ENCODE results near the gene LDLRAD2. TPM values are rescaled to one million over a fixed set of nuclear protein-coding genes. Genes with fewer than 3 reads are reported as not detected.
"Not testable (repeated sequence)": the region's sequence is repeated elsewhere in the genome, so short reads cannot be mapped to it uniquely, and the experiment has no call there.

Gene LDLRAD2
- total RNA-seq, 4 donors from 2014 or later: 0.22 TPM; not detected in 3

DNA sequence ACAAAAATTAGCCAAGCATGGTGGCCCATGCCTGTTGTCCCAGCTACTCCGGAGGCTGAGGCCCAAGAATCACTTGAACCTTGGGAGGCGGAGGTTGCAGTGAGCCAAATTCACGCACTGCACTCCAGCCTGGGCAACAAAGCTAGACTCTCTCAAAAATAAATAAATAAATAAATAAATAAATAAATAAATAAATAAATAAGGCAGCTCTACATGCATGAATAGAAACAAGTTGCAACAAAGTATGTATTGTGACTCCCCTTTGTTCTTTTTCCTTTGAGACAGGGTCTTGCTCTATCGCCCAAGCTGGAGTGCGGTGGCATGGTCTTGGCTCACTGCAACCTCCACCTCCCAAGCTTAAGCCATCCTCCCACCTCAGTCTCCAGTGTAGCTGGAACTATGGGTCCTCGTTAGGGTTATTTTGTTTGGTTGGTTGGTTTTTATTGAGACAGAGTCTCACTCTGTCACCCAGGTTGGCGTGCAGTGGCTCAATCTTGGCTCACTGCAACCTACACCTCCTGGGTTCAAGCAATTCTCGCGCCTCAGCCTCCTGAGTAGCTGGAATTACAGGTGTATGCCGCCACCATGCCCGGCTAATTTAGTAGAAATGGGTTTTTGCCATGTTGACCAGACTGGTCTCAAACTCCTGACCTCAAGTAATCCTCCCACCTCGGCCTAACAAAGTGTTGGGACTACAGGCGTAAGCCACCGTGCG is 37.1 kb upstream of the LDLRAD2 start:
- Histone ChIP-seq H3K36me3 (no peaks in the 10 kb centered on the region), H3K4me1 (no peaks in the 10 kb centered on the region), H3K27me3 (no peaks in the 10 kb centered on the region), H3K27ac (no peak overlapping the region), H3K4me3 (replicated peaks in 1 of 3) (no peak overlapping the region), H3K9me3 (no peaks in the 10 kb centered on the region)
- WGBS, 2 donors: 89 to 94% methylated on average over 15 of the region's 15 CpGs
- intact Hi-C loops (cut with DNase I): no loop called here
- no peak for TF ChIP-seq POLR2A (IDR thresholded peaks at IDR 0.05)
- TF ChIP-seq, protein P1, sequence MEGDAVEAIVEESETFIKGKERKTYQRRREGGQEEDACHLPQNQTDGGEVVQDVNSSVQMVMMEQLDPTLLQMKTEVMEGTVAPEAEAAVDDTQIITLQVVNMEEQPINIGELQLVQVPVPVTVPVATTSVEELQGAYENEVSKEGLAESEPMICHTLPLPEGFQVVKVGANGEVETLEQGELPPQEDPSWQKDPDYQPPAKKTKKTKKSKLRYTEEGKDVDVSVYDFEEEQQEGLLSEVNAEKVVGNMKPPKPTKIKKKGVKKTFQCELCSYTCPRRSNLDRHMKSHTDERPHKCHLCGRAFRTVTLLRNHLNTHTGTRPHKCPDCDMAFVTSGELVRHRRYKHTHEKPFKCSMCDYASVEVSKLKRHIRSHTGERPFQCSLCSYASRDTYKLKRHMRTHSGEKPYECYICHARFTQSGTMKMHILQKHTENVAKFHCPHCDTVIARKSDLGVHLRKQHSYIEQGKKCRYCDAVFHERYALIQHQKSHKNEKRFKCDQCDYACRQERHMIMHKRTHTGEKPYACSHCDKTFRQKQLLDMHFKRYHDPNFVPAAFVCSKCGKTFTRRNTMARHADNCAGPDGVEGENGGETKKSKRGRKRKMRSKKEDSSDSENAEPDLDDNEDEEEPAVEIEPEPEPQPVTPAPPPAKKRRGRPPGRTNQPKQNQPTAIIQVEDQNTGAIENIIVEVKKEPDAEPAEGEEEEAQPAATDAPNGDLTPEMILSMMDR (IDR thresholded peaks at IDR 0.05): no peak
- no peak for DNase-seq

DNA sequence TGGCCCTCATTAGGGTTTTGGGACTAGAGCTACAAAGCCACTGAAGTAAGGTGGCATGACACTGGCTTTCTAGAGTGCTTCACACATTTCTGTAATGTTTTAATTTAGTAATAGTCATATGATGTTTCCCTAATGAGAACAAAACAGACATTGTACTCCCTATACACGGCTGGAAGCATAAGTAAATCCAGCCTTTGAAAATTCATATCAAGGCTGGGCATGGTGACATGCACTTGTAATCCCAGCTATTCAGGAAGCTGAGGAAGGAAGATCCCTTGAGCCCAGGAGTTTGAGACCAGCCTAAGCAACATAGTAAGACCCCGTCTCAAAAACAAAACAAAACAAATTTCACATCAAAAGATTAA is 36.5 kb upstream of the LDLRAD2 start:
- no peaks in the 10 kb centered on the region for H3K27me3 ChIP-seq
- H3K36me3 ChIP-seq: no peaks in the 10 kb centered on the region
- 72 to 74% methylated on average over 2 of the region's 2 CpGs for WGBS, 2 donors
- TF ChIP-seq POLR2A (IDR thresholded peaks at IDR 0.05): no peak
- TF ChIP-seq, protein P1 (IDR thresholded peaks at IDR 0.05): no peak
- DNase-seq: no peak
- peaks cover 0 to 2% of the 10 kb centered on the region in 2 donors for H3K4me1 ChIP-seq
- intact Hi-C loops (cut with DNase I): no loop called here
- H3K4me3 ChIP-seq (replicated peaks in 1 of 3): no peak overlapping the region
- H3K27ac ChIP-seq: no peak overlapping the region
- H3K9me3 ChIP-seq: no peaks in the 10 kb centered on the region

DNA sequence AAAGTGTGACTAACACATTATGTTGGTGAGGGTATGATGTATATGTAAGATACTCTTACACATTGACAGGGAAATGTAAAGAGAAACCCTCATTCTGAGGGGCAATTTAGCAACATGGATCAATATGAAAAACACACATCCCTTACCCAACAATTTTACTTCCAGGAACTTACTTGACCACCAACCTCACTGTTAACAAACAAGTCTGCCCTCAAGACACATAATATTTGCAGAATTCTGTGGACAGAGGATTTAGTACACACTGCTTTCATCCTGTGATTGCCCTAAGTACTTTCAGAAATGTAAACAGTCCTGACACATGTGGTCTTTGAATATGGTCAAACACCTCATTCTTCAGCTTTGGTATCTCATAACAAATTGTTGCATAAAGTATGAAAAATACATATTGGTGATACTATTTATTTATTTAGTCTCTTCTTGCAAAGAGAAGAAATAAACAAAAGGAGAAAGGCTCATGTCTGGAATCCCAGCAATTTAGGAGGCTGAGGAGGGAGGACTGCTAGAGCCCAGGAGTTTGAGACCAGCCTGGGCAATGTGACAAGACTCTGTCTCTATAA is 36.0 kb upstream of the LDLRAD2 start:
- intact Hi-C loops (cut with DNase I): no loop called here

DNA sequence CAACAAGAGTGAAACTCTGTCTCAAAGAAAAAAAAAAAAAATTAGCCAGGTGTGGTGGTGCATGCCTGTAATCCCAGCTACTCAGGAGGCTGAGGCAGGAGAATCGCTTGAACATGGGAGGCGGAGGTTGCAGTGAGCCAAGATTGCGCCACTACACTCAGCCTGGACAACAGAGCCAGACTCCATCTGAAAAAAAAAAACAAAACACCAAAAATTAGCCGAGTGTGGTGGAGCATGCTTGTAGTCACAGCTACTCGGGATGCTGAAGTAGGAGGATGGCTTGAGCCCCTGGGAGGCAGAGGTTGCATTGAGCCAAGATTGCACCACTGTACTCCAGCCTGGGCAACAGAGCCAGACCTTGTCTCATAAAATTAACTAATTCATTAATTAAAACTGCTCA is 35.1 kb upstream of the LDLRAD2 start:
- peaks cover 0 to 13% of the 10 kb centered on the region in 2 donors for H3K4me1 ChIP-seq
- not testable (repeated sequence) for DNase-seq

More for the DNA sequence above, 36.0 kb upstream of the LDLRAD2 start:
- no peak overlapping the region for H3K27ac ChIP-seq
- TF ChIP-seq, protein P1 (IDR thresholded peaks at IDR 0.05): no peak
- TF ChIP-seq POLR2A (IDR thresholded peaks at IDR 0.05): no peak
- H3K36me3 ChIP-seq: no peaks in the 10 kb centered on the region
- H3K9me3 ChIP-seq: no peaks in the 10 kb centered on the region
- H3K27me3 ChIP-seq: no peaks in the 10 kb centered on the region
- peaks cover 0 to 6% of the 10 kb centered on the region in 2 donors for H3K4me1 ChIP-seq
- no peak overlapping the region for H3K4me3 ChIP-seq (replicated peaks in 1 of 3)
- DNase-seq: no peak

DNA sequence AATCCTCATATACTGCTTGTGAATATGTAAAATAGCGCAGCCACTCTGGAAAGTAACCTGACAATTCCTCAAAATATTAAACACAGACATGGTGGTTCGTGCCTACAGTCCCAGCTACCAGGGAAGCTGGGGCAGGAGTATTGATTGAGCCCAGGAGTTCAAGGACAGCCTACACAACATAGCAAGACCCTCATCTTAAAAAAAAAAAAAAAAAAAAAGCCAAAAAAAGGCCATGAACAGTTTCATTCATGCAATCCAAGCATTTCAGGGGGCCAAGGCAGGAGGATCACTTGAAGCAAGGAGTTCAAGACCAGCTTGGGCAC is 33.7 kb upstream of the LDLRAD2 start:
- no peak for DNase-seq
- H3K4me1 ChIP-seq: peaks cover 0 to 13% of the 10 kb centered on the region in 2 donors
- TF ChIP-seq, protein P1 (IDR thresholded peaks at IDR 0.05): no peak
- TF ChIP-seq POLR2A (IDR thresholded peaks at IDR 0.05): no peak
- H3K27me3 ChIP-seq: no peaks in the 10 kb centered on the region
- H3K27ac ChIP-seq: no peak overlapping the region
- H3K9me3 ChIP-seq: no peaks in the 10 kb centered on the region
- intact Hi-C loops (cut with DNase I): no loop called here
- no peak overlapping the region for H3K4me3 ChIP-seq (replicated peaks in 1 of 3)
- WGBS, 2 donors: 87 to 96% methylated on average over 2 of the region's 2 CpGs
- H3K36me3 ChIP-seq: no peaks in the 10 kb centered on the region

More for the DNA sequence above, 35.1 kb upstream of the LDLRAD2 start:
- intact Hi-C loops (cut with DNase I); H3K9me3 ChIP-seq; H3K4me3 ChIP-seq (replicated peaks in 1 of 3); H3K27ac ChIP-seq; H3K36me3 ChIP-seq; H3K27me3 ChIP-seq: not testable (repeated sequence)
- 71 to 75% methylated on average over 5 of the region's 5 CpGs for WGBS, 2 donors

Data from thyroid gland (tissue), 4 donors.